ENCODE measurements around the gene NET1.

- TF ChIP-seq CTCF (IDR thresholded peaks at IDR 0.05) (no peak), POLR2A (IDR thresholded peaks at IDR 0.05) (no peak)
Measured at GRCh38 chr10:5493691-5494090, 81.3 kb downstream of the NET1 start.
